WTC11 (cell line): ENCODE data around the gene WAC. TPM values are rescaled to one million over a fixed set of nuclear protein-coding genes. Genes with fewer than 3 reads are reported as not detected.

ENCODE experiments used
- ATAC-seq: fragments of 200-7000 bp; cut with Tn5 transposase; 2 replicates; pipeline ENCODE4 v1.10.0; 2021; ENCODE audit warnings: mild to moderate bottlenecking, moderate library complexity
- CTCF ChIA-PET: fragments of 300-600 bp; sonication (Branson Sonifier 250); formaldehyde crosslinking; loops from one replicate; lab custom pipeline; 2021; ENCODE audit warnings: antibody characterized with exemption; lab: Charles Lee
- POLR2A ChIA-PET: fragments of 350-600 bp; sonication (Branson Sonifier 250); formaldehyde crosslinking; loops from one replicate; lab custom pipeline; 2021; ENCODE audit warnings: antibody characterized with exemption; lab: Charles Lee
- DNase-seq: peaks from one replicate; pipeline ENCODE4 v3.0.0; 2021; ENCODE audit warnings: low spot score
- H3K27ac Mint-ChIP-seq: 2 replicates; pipeline ENCODE4 v1.8.0; 2021; ENCODE audit warnings: mixed read lengths
- H3K27me3 Mint-ChIP-seq: 2 replicates; pipeline ENCODE4 v1.8.0; 2021; ENCODE audit warnings: low read depth, mild to moderate bottlenecking, moderate library complexity, mixed read lengths
- H3K36me3 Mint-ChIP-seq: 2 replicates; pipeline ENCODE4 v1.8.0; 2021; ENCODE audit warnings: mixed read lengths
- H3K4me1 Mint-ChIP-seq: 2 replicates; pipeline ENCODE4 v1.8.0; 2022; ENCODE audit warnings: mixed read lengths
- H3K4me3 Mint-ChIP-seq: 2 replicates; pipeline ENCODE4 v1.8.0; 2021; ENCODE audit warnings: mild to moderate bottlenecking, moderate library complexity, mixed read lengths
- H3K9me3 Mint-ChIP-seq: 2 replicates; pipeline ENCODE4 v1.8.0; 2021; ENCODE audit warnings: mixed read lengths
- CREM ChIP-seq: sonication (generic); formaldehyde crosslinking; IDR thresholded peaks from 2 replicates; pipeline ENCODE4 v1.8.1; 2022; ENCODE audit warnings: mild to moderate bottlenecking, missing genetic modification reagents, moderate library complexity
- JUN ChIP-seq: sonication (generic); formaldehyde crosslinking; IDR thresholded peaks from 2 replicates; pipeline ENCODE4 v1.8.0; 2023; ENCODE audit warnings: mild to moderate bottlenecking, missing genetic modification reagents
- NFYB ChIP-seq: sonication (generic); formaldehyde crosslinking; conservative IDR thresholded peaks from 2 replicates; pipeline ENCODE4 v1.8.0; 2022; ENCODE audit warnings: low read depth, missing genetic modification reagents
- PRRX2 ChIP-seq: fragments of 250-450 bp; sonication (Bioruptor Pico); IDR thresholded peaks from 2 replicates; pipeline ENCODE4 v1.8.0; 2021; ENCODE audit warnings: mild to moderate bottlenecking
- SMAD4 ChIP-seq: sonication (generic); formaldehyde crosslinking; IDR thresholded peaks from 2 replicates; pipeline ENCODE4 v1.8.0; 2022; ENCODE audit warnings: mild to moderate bottlenecking, missing genetic modification reagents
- SOX15 ChIP-seq: fragments of 250-450 bp; sonication (Bioruptor Pico); IDR thresholded peaks from 2 replicates; pipeline ENCODE4 v1.9.0; 2021; ENCODE audit warnings: mild to moderate bottlenecking
- ZNF317 ChIP-seq: sonication (generic); formaldehyde crosslinking; IDR thresholded peaks from 2 replicates; pipeline ENCODE4 v1.8.1; 2023; ENCODE audit warnings: low read depth, mild to moderate bottlenecking, moderate library complexity, missing genetic modification reagents, borderline replicate concordance
- ZNF416 ChIP-seq: fragments of 250-450 bp; sonication (Bioruptor Pico); IDR thresholded peaks from 2 replicates; pipeline ENCODE4 v1.9.0; 2021; ENCODE audit warnings: mild to moderate bottlenecking, inconsistent platforms
- total RNA-seq: library from RNA; stranded (reverse); gene quantifications from 3 replicates; pipeline ENCODE4 v1.2.3, GENCODE V29; 2021
- TF ChIP-seq, protein P1 (sequence below): fragments of 250-450 bp; sonication (Bioruptor Pico); IDR thresholded peaks from 2 replicates; pipeline ENCODE4 v1.9.0; 2021; ENCODE audit warnings: mild to moderate bottlenecking
- TF ChIP-seq, protein P2 (sequence below): sonication (generic); formaldehyde crosslinking; IDR thresholded peaks from 2 replicates; pipeline ENCODE4 v1.8.1; 2022; ENCODE audit warnings: low read depth, missing genetic modification reagents, borderline replicate concordance
- TF ChIP-seq, protein P3 (sequence below): sonication (generic); formaldehyde crosslinking; IDR thresholded peaks from 2 replicates; pipeline ENCODE4 v1.8.1; 2022; ENCODE audit warnings: mild to moderate bottlenecking, moderate library complexity, missing genetic modification reagents
- TF ChIP-seq, protein P4 (sequence below): sonication (generic); formaldehyde crosslinking; IDR thresholded peaks from 2 replicates; pipeline ENCODE4 v1.8.1; 2022; ENCODE audit warnings: mild to moderate bottlenecking, missing genetic modification reagents, moderate library complexity, borderline replicate concordance
- TF ChIP-seq, protein P5 (sequence below): sonication (generic); formaldehyde crosslinking; IDR thresholded peaks from 2 replicates; pipeline ENCODE4 v1.8.1; 2023; ENCODE audit warnings: mild to moderate bottlenecking, missing genetic modification reagents
- TF ChIP-seq, protein P6 (sequence below): fragments of 250-450 bp; sonication (Bioruptor Pico); IDR thresholded peaks from 2 replicates; pipeline ENCODE4 v1.9.0; 2021; ENCODE audit warnings: mild to moderate bottlenecking
- TF ChIP-seq, protein P7 (sequence below): sonication (generic); formaldehyde crosslinking; IDR thresholded peaks from 2 replicates; pipeline ENCODE4 v1.8.1; 2022; ENCODE audit warnings: missing genetic modification reagents, borderline replicate concordance
- TF ChIP-seq, protein P8 (sequence below): sonication (generic); formaldehyde crosslinking; conservative IDR thresholded peaks from 2 replicates; pipeline ENCODE4 v1.8.1; 2023; ENCODE audit warnings: mild to moderate bottlenecking, low read depth, missing genetic modification reagents, moderate library complexity

Gene WAC
- total RNA-seq, 1 experiment from 2014 or later = 108 TPM

DNA sequence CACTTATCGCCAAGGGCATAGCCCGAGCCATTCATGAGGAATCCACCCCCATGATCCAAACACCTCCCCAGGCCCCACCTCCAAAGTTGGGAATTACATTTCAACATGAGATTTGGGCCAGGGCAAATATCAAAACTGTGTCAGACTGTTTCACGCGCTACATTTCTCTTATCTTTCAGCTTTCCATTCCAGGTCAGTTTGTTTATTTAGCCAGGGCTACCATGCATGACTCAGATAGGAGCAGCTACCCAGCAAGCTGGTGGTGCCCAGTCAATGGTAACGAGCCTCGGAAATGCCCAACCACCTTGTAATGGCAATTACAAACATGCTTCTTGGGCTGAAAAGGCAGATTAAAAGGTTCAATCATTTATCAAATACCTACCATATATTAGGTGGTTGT lies 100.8 kb downstream of the WAC start:
- TF ChIP-seq, protein P1, sequence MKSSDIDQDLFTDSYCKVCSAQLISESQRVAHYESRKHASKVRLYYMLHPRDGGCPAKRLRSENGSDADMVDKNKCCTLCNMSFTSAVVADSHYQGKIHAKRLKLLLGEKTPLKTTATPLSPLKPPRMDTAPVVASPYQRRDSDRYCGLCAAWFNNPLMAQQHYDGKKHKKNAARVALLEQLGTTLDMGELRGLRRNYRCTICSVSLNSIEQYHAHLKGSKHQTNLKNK (CRISPR knock-in tag) = no peak
- no peak for TF ChIP-seq NFYB (CRISPR knock-in tag)
- TF ChIP-seq SMAD4 (CRISPR knock-in tag) = no peak
- no peak for TF ChIP-seq CREM (CRISPR knock-in tag)
- Mint-ChIP-seq H3K4me1 (no peaks in the 10 kb centered on the region), H3K27ac (no peak overlapping the region), H3K9me3 (no peaks in the 10 kb centered on the region), H3K27me3 (no peaks in the 10 kb centered on the region; the same call in 1 of the 2 replicates), H3K4me3 (no peak overlapping the region), H3K36me3 (no peaks in the 10 kb centered on the region)
- ATAC-seq (no peak), DNase-seq (no peak)
- ChIA-PET CTCF (no interaction called here), POLR2A (no interaction called here)

DNA sequence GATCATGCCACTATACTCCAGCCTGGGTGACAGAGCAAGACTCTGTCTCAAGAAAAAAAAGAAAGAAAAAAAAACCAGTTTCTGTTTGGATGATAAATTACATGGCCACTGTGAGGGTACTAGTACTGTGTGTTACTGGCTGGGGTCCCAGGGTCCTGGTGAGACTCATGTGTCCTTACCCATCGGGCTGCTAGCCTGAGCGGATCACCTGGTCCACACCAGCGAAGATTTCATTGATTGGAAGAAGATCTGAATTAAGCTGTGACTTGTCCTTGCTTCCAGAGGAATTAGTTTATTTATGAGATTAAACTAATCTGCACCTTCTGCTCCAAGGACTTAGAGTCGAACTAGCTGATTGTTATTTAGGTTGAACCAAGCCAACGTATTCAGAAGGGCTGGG lies 104.4 kb downstream of the WAC start:
- ATAC-seq = no peak
- ChIA-PET POLR2A (no interaction called here), CTCF (interaction anchor here (0.7 to 1.2 kb wide), 2 partner anchors 9 to 811 kb away, joined by 3 to 5 read pairs; no protein-coding TSS in a partner anchor)

DNA sequence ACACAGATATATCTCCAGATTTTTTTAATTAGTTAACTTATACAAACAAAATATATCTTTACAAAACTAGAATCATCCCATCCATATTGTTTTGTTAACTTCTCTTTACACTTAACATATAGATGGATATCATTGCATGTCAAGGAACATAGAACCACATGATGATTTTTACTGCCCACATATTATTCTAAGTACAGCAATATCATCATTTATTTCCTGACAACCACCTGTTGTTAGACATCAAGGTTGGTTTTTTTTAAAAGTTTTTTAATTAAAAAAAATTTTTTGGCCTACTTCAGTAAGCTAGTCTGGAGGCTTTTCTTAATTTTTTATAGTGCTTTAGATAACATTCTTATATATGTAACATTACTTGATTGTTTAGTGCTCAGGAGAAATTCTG lies 105.5 kb downstream of the WAC start:
- H3K36me3 Mint-ChIP-seq = no peaks in the 10 kb centered on the region
- DNase-seq = no peak
- ChIA-PET CTCF (interaction anchor here (1.2 kb wide), 1 partner anchor 25 kb away, joined by 3 read pairs; no protein-coding TSS in a partner anchor), POLR2A (no interaction called here)
- no peaks in the 10 kb centered on the region for H3K4me1 Mint-ChIP-seq
- H3K27me3 Mint-ChIP-seq = no peaks in the 10 kb centered on the region; the same call in 1 of the 2 replicates
- no peaks in the 10 kb centered on the region for H3K9me3 Mint-ChIP-seq
- H3K27ac Mint-ChIP-seq = no peak overlapping the region
- ATAC-seq = no peak
- H3K4me3 Mint-ChIP-seq = no peak overlapping the region
- TF ChIP-seq, protein P2, sequence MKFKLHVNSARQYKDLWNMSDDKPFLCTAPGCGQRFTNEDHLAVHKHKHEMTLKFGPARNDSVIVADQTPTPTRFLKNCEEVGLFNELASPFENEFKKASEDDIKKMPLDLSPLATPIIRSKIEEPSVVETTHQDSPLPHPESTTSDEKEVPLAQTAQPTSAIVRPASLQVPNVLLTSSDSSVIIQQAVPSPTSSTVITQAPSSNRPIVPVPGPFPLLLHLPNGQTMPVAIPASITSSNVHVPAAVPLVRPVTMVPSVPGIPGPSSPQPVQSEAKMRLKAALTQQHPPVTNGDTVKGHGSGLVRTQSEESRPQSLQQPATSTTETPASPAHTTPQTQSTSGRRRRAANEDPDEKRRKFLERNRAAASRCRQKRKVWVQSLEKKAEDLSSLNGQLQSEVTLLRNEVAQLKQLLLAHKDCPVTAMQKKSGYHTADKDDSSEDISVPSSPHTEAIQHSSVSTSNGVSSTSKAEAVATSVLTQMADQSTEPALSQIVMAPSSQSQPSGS = no peak
- TF ChIP-seq, protein P3, sequence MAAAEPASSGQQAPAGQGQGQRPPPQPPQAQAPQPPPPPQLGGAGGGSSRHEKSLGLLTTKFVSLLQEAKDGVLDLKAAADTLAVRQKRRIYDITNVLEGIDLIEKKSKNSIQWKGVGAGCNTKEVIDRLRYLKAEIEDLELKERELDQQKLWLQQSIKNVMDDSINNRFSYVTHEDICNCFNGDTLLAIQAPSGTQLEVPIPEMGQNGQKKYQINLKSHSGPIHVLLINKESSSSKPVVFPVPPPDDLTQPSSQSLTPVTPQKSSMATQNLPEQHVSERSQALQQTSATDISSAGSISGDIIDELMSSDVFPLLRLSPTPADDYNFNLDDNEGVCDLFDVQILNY = no peak
- TF ChIP-seq, protein P4, sequence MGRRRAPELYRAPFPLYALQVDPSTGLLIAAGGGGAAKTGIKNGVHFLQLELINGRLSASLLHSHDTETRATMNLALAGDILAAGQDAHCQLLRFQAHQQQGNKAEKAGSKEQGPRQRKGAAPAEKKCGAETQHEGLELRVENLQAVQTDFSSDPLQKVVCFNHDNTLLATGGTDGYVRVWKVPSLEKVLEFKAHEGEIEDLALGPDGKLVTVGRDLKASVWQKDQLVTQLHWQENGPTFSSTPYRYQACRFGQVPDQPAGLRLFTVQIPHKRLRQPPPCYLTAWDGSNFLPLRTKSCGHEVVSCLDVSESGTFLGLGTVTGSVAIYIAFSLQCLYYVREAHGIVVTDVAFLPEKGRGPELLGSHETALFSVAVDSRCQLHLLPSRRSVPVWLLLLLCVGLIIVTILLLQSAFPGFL (CRISPR knock-in tag) = no peak
- no peak for TF ChIP-seq JUN (CRISPR knock-in tag)
- TF ChIP-seq ZNF416 = no peak
- TF ChIP-seq ZNF317 (CRISPR knock-in tag) = no peak
- TF ChIP-seq SMAD4 (CRISPR knock-in tag) = no peak
- TF ChIP-seq, protein P5, sequence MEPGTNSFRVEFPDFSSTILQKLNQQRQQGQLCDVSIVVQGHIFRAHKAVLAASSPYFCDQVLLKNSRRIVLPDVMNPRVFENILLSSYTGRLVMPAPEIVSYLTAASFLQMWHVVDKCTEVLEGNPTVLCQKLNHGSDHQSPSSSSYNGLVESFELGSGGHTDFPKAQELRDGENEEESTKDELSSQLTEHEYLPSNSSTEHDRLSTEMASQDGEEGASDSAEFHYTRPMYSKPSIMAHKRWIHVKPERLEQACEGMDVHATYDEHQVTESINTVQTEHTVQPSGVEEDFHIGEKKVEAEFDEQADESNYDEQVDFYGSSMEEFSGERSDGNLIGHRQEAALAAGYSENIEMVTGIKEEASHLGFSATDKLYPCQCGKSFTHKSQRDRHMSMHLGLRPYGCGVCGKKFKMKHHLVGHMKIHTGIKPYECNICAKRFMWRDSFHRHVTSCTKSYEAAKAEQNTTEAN = no peak
- TF ChIP-seq, protein P6, sequence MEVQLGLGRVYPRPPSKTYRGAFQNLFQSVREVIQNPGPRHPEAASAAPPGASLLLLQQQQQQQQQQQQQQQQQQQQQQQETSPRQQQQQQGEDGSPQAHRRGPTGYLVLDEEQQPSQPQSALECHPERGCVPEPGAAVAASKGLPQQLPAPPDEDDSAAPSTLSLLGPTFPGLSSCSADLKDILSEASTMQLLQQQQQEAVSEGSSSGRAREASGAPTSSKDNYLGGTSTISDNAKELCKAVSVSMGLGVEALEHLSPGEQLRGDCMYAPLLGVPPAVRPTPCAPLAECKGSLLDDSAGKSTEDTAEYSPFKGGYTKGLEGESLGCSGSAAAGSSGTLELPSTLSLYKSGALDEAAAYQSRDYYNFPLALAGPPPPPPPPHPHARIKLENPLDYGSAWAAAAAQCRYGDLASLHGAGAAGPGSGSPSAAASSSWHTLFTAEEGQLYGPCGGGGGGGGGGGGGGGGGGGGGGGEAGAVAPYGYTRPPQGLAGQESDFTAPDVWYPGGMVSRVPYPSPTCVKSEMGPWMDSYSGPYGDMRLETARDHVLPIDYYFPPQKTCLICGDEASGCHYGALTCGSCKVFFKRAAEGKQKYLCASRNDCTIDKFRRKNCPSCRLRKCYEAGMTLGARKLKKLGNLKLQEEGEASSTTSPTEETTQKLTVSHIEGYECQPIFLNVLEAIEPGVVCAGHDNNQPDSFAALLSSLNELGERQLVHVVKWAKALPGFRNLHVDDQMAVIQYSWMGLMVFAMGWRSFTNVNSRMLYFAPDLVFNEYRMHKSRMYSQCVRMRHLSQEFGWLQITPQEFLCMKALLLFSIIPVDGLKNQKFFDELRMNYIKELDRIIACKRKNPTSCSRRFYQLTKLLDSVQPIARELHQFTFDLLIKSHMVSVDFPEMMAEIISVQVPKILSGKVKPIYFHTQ (CRISPR knock-in tag) = no peak

More for the DNA sequence above, 104.4 kb downstream of the WAC start:
- no peak for DNase-seq
- Mint-ChIP-seq H3K27ac (no peak overlapping the region), H3K27me3 (no peaks in the 10 kb centered on the region; the same call in 1 of the 2 replicates)
- TF ChIP-seq, protein P7, sequence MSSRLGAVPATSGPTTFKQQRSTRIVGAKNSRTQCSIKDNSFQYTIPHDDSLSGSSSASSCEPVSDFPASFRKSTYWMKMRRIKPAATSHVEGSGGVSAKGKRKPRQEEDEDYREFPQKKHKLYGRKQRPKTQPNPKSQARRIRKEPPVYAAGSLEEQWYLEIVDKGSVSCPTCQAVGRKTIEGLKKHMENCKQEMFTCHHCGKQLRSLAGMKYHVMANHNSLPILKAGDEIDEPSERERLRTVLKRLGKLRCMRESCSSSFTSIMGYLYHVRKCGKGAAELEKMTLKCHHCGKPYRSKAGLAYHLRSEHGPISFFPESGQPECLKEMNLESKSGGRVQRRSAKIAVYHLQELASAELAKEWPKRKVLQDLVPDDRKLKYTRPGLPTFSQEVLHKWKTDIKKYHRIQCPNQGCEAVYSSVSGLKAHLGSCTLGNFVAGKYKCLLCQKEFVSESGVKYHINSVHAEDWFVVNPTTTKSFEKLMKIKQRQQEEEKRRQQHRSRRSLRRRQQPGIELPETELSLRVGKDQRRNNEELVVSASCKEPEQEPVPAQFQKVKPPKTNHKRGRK (CRISPR knock-in tag) = no peak
- TF ChIP-seq PRRX2 (CRISPR knock-in tag) (no peak), SOX15 (CRISPR knock-in tag) (no peak)
- TF ChIP-seq, protein P8, sequence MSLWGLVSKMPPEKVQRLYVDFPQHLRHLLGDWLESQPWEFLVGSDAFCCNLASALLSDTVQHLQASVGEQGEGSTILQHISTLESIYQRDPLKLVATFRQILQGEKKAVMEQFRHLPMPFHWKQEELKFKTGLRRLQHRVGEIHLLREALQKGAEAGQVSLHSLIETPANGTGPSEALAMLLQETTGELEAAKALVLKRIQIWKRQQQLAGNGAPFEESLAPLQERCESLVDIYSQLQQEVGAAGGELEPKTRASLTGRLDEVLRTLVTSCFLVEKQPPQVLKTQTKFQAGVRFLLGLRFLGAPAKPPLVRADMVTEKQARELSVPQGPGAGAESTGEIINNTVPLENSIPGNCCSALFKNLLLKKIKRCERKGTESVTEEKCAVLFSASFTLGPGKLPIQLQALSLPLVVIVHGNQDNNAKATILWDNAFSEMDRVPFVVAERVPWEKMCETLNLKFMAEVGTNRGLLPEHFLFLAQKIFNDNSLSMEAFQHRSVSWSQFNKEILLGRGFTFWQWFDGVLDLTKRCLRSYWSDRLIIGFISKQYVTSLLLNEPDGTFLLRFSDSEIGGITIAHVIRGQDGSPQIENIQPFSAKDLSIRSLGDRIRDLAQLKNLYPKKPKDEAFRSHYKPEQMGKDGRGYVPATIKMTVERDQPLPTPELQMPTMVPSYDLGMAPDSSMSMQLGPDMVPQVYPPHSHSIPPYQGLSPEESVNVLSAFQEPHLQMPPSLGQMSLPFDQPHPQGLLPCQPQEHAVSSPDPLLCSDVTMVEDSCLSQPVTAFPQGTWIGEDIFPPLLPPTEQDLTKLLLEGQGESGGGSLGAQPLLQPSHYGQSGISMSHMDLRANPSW (CRISPR knock-in tag) = no peak
- TF ChIP-seq, all 79 proteins: peak for 0
- no peaks in the 10 kb centered on the region for H3K36me3 Mint-ChIP-seq
- H3K4me1 Mint-ChIP-seq = no peaks in the 10 kb centered on the region
- H3K4me3 Mint-ChIP-seq = no peak overlapping the region
- H3K9me3 Mint-ChIP-seq = no peaks in the 10 kb centered on the region
